OCI-M2 (cell line): ENCODE data around the gene FNIP2.
"Not testable (repeated sequence)": the region's sequence is repeated elsewhere in the genome, so short reads cannot be mapped to it uniquely, and the experiment has no call there.

ENCODE experiments used
- DNase-seq: peaks from one replicate; lab custom pipeline; 2025; ENCODE audit not compliant: unreplicated experiment; lab: John Stamatoyannopoulos, UW

The FNIP2 gene

GRCh38 chr4:158768555-158769174, at the start of gene FNIP2:
FNIP2 (plus strand) TSS chr4:158769026; CDS start chr4:158769213, 187 bp downstream.
- DNase-seq = no peak

DNA sequence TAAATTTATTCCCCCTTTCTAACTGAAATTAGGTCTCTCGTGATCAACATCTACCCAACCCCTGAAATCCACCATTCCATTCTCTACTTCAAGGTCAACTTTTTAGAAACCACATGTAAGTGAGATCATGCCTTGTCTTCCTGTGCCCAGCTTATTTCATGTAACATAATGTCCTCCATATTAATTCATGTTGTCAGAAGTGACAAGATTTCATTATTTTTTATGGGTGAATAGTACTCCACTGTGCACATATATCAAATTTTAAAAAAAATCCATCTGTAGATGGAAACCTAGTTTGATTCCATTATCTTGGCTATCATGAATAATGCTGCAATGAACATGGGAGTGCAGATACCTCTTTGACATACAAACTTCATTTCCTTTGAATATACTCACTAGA, 47.1 kb upstream of the FNIP2 start:
- DNase-seq = no peak

GRCh38 chr4:158722291-158722916, 46.4 kb upstream of the FNIP2 start:
- DNase-seq = no peak

GRCh38 chr4:158722917-158723793, 45.7 kb upstream of the FNIP2 start, which contains the start of gene PPID:
PPID (minus strand) TSS chr4:158723396; CDS start chr4:158723288, 108 bp downstream.
- no peak for DNase-seq

DNA sequence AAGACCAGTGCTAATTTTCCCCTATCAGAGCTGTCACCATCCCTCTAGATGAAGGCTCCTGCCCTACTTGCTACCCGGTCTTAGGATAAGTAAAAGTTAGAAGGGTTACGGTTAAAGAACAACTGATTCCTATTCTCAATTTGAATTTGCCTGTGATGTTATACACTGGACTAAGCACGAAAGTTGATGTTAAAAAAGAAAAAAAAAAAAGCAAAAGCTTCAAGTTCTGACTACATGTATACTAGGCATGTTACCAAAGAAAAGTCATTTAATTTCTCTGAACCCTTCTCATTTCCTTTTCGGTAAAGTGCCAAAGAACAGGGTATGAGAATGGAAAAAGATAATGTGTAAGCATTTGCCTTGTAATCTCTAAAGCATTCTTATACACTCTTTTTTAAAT, 44.2 kb upstream of the FNIP2 start:
- no peak for DNase-seq

DNA sequence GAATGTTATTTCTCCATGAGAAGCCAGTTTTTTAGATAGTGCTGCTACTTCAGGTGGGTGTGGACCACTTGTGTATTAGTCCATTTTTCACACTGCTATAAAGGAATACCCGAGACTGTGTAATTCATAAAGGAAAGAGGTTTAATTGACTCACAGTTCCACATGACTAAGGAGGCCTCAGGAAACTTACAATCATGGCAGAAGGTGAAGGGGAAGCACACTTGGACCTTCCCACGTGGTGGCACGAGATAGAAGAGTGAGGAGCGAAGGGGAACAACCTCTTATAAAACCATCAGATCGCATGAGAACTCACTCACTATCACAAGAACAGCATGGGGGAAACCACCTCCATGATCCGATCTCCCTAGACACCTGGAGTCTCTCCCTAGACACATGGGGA, 42.2 kb upstream of the FNIP2 start:
- DNase-seq = no peak

GRCh38 chr4:158728236-158728635, 40.6 kb upstream of the FNIP2 start:
- no peak for DNase-seq

DNA sequence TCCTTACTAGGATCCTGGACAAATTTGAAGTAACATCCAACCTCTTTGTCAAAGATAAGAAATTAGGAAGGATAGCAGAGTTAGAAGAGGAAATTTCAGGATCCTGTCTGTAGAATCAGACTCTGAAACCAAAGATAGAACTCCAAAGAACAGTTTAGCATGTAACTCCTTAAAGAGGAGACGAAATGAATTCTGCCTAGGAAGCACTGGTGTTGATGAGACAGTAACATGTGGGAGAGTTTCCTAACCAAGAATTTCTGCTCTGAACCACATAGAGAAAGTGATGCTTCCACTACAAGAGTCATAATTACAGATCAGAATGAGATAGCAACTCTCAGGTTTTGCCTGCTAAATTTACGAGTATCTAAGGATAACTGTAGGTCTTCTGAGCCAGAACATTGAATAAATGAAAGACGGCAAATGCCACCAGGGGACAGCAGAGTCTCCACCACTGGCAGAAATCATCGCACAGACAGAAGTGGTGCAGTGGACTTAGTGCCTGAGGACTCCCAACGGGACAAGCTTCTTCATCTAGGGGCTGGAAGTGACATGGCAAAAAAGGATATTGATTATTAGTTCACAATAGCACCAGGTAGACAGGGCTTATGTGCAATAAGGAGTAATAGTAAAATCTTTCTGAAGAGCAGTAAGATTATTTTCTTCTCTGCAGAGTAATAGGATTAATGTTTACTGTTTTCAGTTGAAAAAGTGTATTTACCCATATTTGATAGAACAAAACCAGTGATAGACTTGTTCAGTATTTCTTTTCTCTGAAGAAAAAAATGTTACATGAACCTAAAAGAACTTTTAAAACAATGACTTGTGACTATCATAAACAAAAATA, 38.9 kb upstream of the FNIP2 start:
- no peak for DNase-seq

DNA sequence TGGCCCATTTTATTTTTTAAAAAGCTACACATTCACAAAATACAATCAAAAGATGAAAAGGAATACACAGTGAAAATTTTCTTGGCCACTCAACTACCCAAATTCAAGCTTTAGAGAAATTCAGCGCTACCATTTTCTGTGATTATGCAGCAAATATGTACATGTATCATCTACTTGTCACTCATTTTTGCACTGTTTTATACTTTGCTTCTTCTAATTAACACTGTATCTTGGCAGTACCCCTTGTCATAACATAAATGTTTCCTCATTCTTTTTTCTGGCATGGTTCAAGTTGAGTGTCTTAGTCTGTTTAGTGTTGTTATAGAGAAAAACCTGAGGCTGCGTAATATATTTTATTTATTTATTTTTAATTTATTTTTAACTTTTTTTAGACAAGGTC, 30.0 kb upstream of the FNIP2 start:
- no peak for DNase-seq

DNA sequence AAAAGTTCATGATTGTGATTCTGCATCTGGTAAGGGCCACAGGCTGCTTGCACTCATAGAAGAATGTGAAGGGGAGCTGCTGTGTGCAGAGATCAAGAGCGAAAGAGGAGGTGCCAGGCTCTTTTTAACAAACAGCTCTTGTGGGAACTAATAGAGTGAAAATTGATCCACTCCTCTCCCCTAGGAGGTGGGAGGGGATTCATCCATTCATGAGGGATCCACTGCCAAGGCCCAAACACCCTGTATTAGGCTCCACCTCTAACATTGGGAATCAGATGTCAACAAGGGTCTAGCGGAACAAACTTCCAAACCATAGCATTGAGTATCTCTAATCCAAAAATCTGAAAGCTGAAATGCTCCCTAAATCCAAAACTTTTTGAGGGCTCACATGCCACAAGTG, 29.2 kb upstream of the FNIP2 start:
- no peak for DNase-seq

- DNase-seq = no peak
Measured at GRCh38 chr4:158741326-158742021, 27.4 kb upstream of the FNIP2 start.

DNA sequence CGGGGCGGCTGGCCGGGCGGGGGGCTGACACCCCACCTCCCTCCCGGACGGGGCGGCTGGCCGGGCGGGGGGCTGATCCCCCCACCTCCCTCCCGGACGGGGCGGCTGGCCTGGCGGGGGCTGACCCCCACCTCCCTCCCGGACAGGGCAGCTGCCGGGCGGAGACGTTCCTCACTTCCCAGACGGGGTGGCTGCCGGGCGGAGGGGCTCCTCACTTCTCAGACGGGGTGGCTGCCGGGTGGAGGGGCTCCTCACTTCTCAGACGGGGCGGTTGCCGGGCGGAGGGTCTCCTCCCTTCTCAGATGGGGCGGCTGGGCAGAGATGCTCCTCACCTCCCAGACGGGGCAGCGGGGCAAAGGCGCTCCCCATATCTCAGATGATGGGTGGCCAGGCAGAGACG, 22.3 kb upstream of the FNIP2 start:
- not testable (repeated sequence) for DNase-seq

GRCh38 chr4:158750379-158750778, 18.4 kb upstream of the FNIP2 start:
- no peak for DNase-seq

- DNase-seq = no peak
Measured at GRCh38 chr4:158754385-158755180, 14.2 kb upstream of the FNIP2 start.

- DNase-seq = not testable (repeated sequence)
Measured at GRCh38 chr4:158755819-158756218, 13.0 kb upstream of the FNIP2 start.

DNA sequence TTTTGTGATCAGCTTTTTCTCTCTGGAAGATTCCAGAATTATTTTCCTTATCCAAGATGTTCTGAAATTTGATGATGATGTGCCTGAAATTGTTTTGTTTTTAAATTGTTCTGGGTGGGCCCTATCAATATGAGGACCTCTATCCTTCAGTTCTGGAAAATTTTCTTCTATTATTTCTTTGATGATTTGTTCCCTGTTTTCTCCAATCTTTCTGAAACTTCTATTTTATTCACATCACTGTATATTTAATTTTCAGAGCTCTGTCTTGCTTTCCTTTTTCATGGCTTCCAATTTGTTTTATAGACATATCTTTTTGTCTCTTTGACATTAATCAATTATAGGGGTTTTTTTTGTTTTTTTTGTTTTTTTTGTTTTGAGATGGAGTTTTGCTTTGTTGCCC, 12.2 kb upstream of the FNIP2 start:
- DNase-seq = no peak

DNA sequence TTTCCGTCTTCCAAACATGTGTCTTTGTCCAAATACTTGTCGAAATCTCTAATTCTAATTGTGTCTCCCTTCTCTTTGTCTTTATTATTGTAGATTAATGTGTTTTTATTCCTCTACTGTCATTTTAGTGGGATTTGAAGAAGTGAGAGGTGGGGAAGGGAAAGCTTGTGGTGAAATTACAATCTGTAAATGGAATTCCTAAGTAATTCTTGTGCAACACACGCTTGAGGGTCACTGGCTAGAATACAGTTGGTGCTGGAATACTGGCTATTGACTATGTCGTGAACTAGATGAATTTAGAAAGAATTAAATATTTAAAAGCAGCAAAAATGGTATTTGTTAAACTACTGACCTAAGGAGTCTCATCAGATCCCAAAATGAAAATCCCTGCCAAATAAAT, 10.7 kb upstream of the FNIP2 start:
- no peak for DNase-seq

- no peak for DNase-seq
Measured at GRCh38 chr4:158758703-158759102, 10.1 kb upstream of the FNIP2 start.

DNA sequence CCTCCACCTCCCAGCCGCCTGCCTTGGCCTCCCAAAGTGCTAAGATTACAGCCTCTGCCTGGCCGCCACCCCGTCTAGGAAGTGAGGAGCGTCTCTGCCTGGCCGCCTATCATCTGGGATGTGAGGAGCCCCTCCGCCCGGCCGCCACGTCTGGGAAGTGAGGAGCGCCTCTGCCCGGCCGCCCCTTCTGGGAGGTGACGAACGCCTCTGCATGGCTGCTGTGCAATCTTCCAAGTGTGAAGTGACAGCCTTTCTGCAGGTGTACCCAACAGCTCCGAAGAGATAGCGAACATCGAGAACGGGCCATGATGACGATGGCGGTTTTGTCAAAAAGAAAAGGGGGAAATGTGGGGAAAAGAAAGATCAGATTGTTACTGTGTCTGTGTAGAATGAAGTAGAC, 9.3 kb upstream of the FNIP2 start:
- DNase-seq = not testable (repeated sequence)

DNA sequence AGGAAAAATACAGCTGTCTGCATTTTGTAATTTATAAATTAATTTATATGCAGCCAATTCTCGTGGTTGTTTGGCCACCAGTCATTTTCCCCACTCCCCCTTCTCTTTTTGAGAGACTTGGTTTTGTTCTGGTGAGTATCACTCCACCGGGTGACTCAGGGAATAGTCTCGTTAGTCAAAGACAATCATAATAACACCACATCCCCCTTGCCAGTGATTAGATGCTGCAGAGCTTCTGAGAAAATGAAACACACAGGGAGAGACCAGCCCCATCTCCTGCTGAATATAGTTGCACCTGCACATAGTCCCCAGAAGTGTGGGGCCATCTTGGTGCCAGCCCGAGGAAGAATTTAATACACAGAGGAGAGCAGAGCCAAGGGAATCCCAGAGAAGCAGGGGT, 8.0 kb upstream of the FNIP2 start:
- DNase-seq = no peak
